Stimulated activated CD8-positive, alpha-beta memory T cell treated with anti-CD3 and anti-CD28 coated beads, Interleukin-4, amount 100 ng/mL, for 24 hours (primary cell): ENCODE measurements around the gene TXNL4A.
"Not testable (repeated sequence)": the region's sequence is repeated elsewhere in the genome, so short reads cannot be mapped to it uniquely, and the experiment has no call there.

Experiments used
- DNase-seq: peaks from one replicate; pipeline ENCODE4 v3.0.0-alpha.2; 2020; ENCODE audit warnings: low read depth

TXNL4A gene

GRCh38 chr18:79988451-79989194 is at the start of gene TXNL4A:
Gene TXNL4A (minus strand): TSS chr18:79988563. CDS start chr18:79988392, 171 bp downstream.
- peak; percentile 80 for DNase-seq

GRCh38 chr18:80037300-80037699 is 48.9 kb upstream of the TXNL4A start:
- DNase-seq: no peak

GRCh38 chr18:80035997-80036396 is 47.6 kb upstream of the TXNL4A start:
- DNase-seq: no peak

GRCh38 chr18:80034852-80035406 is 46.6 kb upstream of the TXNL4A start:
- no peak for DNase-seq

GRCh38 chr18:80034068-80034851 is 45.9 kb upstream of the TXNL4A start, which contains the start of gene RBFA:
Gene RBFA (plus strand): TSS chr18:80034434. CDS start chr18:80034496, 62 bp downstream.
- peak; percentile 100 for DNase-seq

GRCh38 chr18:80033181-80034067 is 45.1 kb upstream of the TXNL4A start:
- DNase-seq: peak; percentile 55

- no peak for DNase-seq
These were observed 41.3 kb upstream of the TXNL4A start for GRCh38 chr18:80029690-80030089.

GRCh38 chr18:80027719-80028118 is 39.4 kb upstream of the TXNL4A start:
- DNase-seq: not testable (repeated sequence)

GRCh38 chr18:80026363-80026762 is 38.0 kb upstream of the TXNL4A start:
- DNase-seq: no peak

GRCh38 chr18:80023173-80023572 is 34.8 kb upstream of the TXNL4A start:
- DNase-seq: no peak

GRCh38 chr18:80022613-80023012 is 34.2 kb upstream of the TXNL4A start:
- no peak for DNase-seq

GRCh38 chr18:80012714-80013113 is 24.4 kb upstream of the TXNL4A start:
- DNase-seq: no peak

GRCh38 chr18:80011496-80012137 is 23.3 kb upstream of the TXNL4A start:
- not testable (repeated sequence) for DNase-seq

GRCh38 chr18:80010551-80010906 is 22.2 kb upstream of the TXNL4A start:
- DNase-seq: no peak

- no peak for DNase-seq
These were observed 21.5 kb upstream of the TXNL4A start for GRCh38 chr18:80009661-80010550.

GRCh38 chr18:80006724-80007123 is 18.4 kb upstream of the TXNL4A start:
- DNase-seq: no peak

- no peak for DNase-seq
These were observed 16.4 kb upstream of the TXNL4A start for GRCh38 chr18:80004600-80005342.

GRCh38 chr18:80002468-80002867 is 14.1 kb upstream of the TXNL4A start:
- no peak for DNase-seq

GRCh38 chr18:80000877-80001276 is 12.5 kb upstream of the TXNL4A start:
- no peak for DNase-seq

GRCh38 chr18:79999701-80000100 is 11.3 kb upstream of the TXNL4A start:
- not testable (repeated sequence) for DNase-seq
